ENCODE data around the gene PRICKLE2.

Gene PRICKLE2

GRCh38 chr3:64207289-64208080 lies 17.8 kb downstream of the PRICKLE2 start:
- peaks cover 9% of the 10 kb centered on the region for H3K79me2 ChIP-seq (ENCODE audit: control insufficient read depth, insufficient read depth, low read length, poor library complexity)
- no peak overlapping the region for H3K4me3 ChIP-seq (ENCODE audit: low read depth, low read length)
- no peak overlapping the region for H2AFZ ChIP-seq (ENCODE audit: insufficient read depth, low read length, poor library complexity)
- no peak overlapping the region for H4K8ac ChIP-seq (ENCODE audit: low read depth, low read length)
- no peak overlapping the region for H3K9ac ChIP-seq (ENCODE audit: low read length)
- H3K27me3 ChIP-seq (ENCODE audit: insufficient read depth, low read length): no peaks in the 10 kb centered on the region
- no peaks in the 10 kb centered on the region for H3K36me3 ChIP-seq (ENCODE audit: control insufficient read depth in 1 of 2, insufficient read depth in 2 of 2, low read length in 2 of 2)
- no peaks in the 10 kb centered on the region for H3K9me3 ChIP-seq (ENCODE audit: insufficient read depth, low read depth, low read length)
- no peak overlapping the region for H2AK5ac ChIP-seq (ENCODE audit: low read length)
- H3K18ac ChIP-seq (ENCODE audit: low read length): no peak overlapping the region
- no peak overlapping the region for H4K91ac ChIP-seq (ENCODE audit: low read depth, low read length)
- no peak overlapping the region for H2BK5ac ChIP-seq (ENCODE audit: low read depth, low read length, poor library complexity)
- no peak overlapping the region for H3K4ac ChIP-seq (ENCODE audit: low read depth, low read length)
- no peak overlapping the region for H3K14ac ChIP-seq (ENCODE audit: low read length)
- no CpG with 5 or more reads among the region's 14 CpGs for WGBS (ENCODE audit: extremely low coverage, insufficient coverage, insufficient read length)
- H4K12ac ChIP-seq (ENCODE audit: low read depth, low read length): no peak overlapping the region
- DNase-seq: no peak
- peaks cover 13% of the 10 kb centered on the region for H3K79me1 ChIP-seq (ENCODE audit: low read length)
- H3K4me2 ChIP-seq (ENCODE audit: low read length): no peak overlapping the region
- peak overlapping the region; percentile 43 for H3K27ac ChIP-seq (ENCODE audit: low read depth, low read length)
- no peak overlapping the region for H2BK120ac ChIP-seq (ENCODE audit: insufficient read depth, low read length, poor library complexity)
- peaks cover 26 to 28% of the 10 kb centered on the region in 2 experiments for H3K4me1 ChIP-seq (ENCODE audit: control insufficient read depth in 1 of 2, insufficient read depth in 2 of 2, low read length in 2 of 2)
- H2BK12ac ChIP-seq (ENCODE audit: low read length): no peak overlapping the region
- no peak overlapping the region for H3K23ac ChIP-seq (ENCODE audit: low read length)

- no peaks in the 10 kb centered on the region for H3K36me3 ChIP-seq (ENCODE audit: control insufficient read depth in 1 of 2, insufficient read depth in 2 of 2, low read length in 2 of 2)
- H3K18ac ChIP-seq (ENCODE audit: low read length): no peak overlapping the region
- H3K27ac ChIP-seq (ENCODE audit: low read depth, low read length): no peak overlapping the region
- H4K8ac ChIP-seq (ENCODE audit: low read depth, low read length): no peak overlapping the region
- DNase-seq: no peak
- H3K79me2 ChIP-seq (ENCODE audit: control insufficient read depth, insufficient read depth, low read length, poor library complexity): peaks cover 7% of the 10 kb centered on the region
- H4K12ac ChIP-seq (ENCODE audit: low read depth, low read length): no peak overlapping the region
- H4K91ac ChIP-seq (ENCODE audit: low read depth, low read length): no peak overlapping the region
- WGBS (ENCODE audit: extremely low coverage, insufficient coverage, insufficient read length): no CpG with 5 or more reads among the region's 7 CpGs
- H3K4ac ChIP-seq (ENCODE audit: low read depth, low read length): peak overlapping the region; percentile 82
- peaks cover 5% of the 10 kb centered on the region for H3K79me1 ChIP-seq (ENCODE audit: low read length)
- H3K9me3 ChIP-seq (ENCODE audit: insufficient read depth, low read depth, low read length): peaks cover 1% of the 10 kb centered on the region
- no peak overlapping the region for H3K9ac ChIP-seq (ENCODE audit: low read length)
- no peak overlapping the region for H2AK5ac ChIP-seq (ENCODE audit: low read length)
- H3K4me3 ChIP-seq (ENCODE audit: low read depth, low read length): no peak overlapping the region
- no peak overlapping the region for H3K4me2 ChIP-seq (ENCODE audit: low read length)
- no peak overlapping the region for H2BK5ac ChIP-seq (ENCODE audit: low read depth, low read length, poor library complexity)
- H3K27me3 ChIP-seq (ENCODE audit: insufficient read depth, low read length): no peaks in the 10 kb centered on the region
- no peak overlapping the region for H3K14ac ChIP-seq (ENCODE audit: low read length)
- H2AFZ ChIP-seq (ENCODE audit: insufficient read depth, low read length, poor library complexity): no peak overlapping the region
- peaks cover 12 to 13% of the 10 kb centered on the region in 2 experiments for H3K4me1 ChIP-seq (ENCODE audit: control insufficient read depth in 1 of 2, insufficient read depth in 2 of 2, low read length in 2 of 2)
- H2BK120ac ChIP-seq (ENCODE audit: insufficient read depth, low read length, poor library complexity): no peak overlapping the region
- no peak overlapping the region for H3K23ac ChIP-seq (ENCODE audit: low read length)
- H2BK12ac ChIP-seq (ENCODE audit: low read length): no peak overlapping the region
Measured at GRCh38 chr3:64203969-64204908, 21.0 kb downstream of the PRICKLE2 start.

- Histone ChIP-seq H2AFZ (ENCODE audit: insufficient read depth, low read length, poor library complexity) (no peak overlapping the region), H3K14ac (ENCODE audit: low read length) (no peak overlapping the region), H2BK120ac (ENCODE audit: insufficient read depth, low read length, poor library complexity) (no peak overlapping the region), H3K4me3 (ENCODE audit: low read depth, low read length) (no peak overlapping the region), H3K9ac (ENCODE audit: low read length) (no peak overlapping the region), H3K36me3 (ENCODE audit: control insufficient read depth in 1 of 2, insufficient read depth in 2 of 2, low read length in 2 of 2) (peaks cover 6 to 7% of the 10 kb centered on the region in 2 experiments), H3K18ac (ENCODE audit: low read length) (no peak overlapping the region), H3K27ac (ENCODE audit: low read depth, low read length) (no peak overlapping the region), H3K27me3 (ENCODE audit: insufficient read depth, low read length) (no peaks in the 10 kb centered on the region), H3K79me1 (ENCODE audit: low read length) (peaks cover 5% of the 10 kb centered on the region), H4K8ac (ENCODE audit: low read depth, low read length) (no peak overlapping the region), H3K4ac (ENCODE audit: low read depth, low read length) (no peak overlapping the region), H4K12ac (ENCODE audit: low read depth, low read length) (no peak overlapping the region), H2BK12ac (ENCODE audit: low read length) (no peak overlapping the region), H3K4me1 (ENCODE audit: control insufficient read depth in 1 of 2, insufficient read depth in 2 of 2, low read length in 2 of 2) (peaks cover 9 to 13% of the 10 kb centered on the region in 2 experiments), H2BK5ac (ENCODE audit: low read depth, low read length, poor library complexity) (no peak overlapping the region), H3K79me2 (ENCODE audit: control insufficient read depth, insufficient read depth, low read length, poor library complexity) (peaks cover 9% of the 10 kb centered on the region), H4K91ac (ENCODE audit: low read depth, low read length) (no peak overlapping the region), H2AK5ac (ENCODE audit: low read length) (no peak overlapping the region), H3K9me3 (ENCODE audit: insufficient read depth, low read depth, low read length) (peaks cover 4% of the 10 kb centered on the region), H3K23ac (ENCODE audit: low read length) (no peak overlapping the region), H3K4me2 (ENCODE audit: low read length) (no peak overlapping the region)
- no peak for DNase-seq
- no CpG with 5 or more reads among the region's 2 CpGs for WGBS (ENCODE audit: extremely low coverage, insufficient coverage, insufficient read length)
Measured at GRCh38 chr3:64203216-64203615, 22.1 kb downstream of the PRICKLE2 start.

DNA sequence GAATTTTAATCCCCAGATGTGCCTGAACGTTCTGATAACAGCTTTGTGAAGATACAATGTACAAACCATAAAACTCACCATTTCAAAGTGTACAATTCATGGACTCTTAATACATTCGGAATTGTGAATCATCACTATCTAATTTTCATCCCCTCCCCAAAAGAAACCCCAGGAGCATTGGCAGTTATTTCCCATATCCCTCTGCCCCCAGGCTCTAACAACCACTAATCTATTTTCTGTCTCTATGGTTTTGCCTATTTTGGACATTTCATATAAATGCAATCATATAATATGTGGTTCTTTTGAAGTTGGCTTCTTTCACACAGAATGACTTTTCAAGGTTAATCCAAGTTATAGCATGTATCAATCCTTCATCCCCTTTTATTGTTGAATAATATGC lies 25.3 kb downstream of the PRICKLE2 start:
- H2AK5ac ChIP-seq (ENCODE audit: low read length): no peak overlapping the region
- no peak overlapping the region for H2BK12ac ChIP-seq (ENCODE audit: low read length)
- H4K8ac ChIP-seq (ENCODE audit: low read depth, low read length): no peak overlapping the region
- no peak overlapping the region for H3K9ac ChIP-seq (ENCODE audit: low read length)
- no CpG with 5 or more reads among the region's 2 CpGs for WGBS (ENCODE audit: extremely low coverage, insufficient coverage, insufficient read length)
- H3K27ac ChIP-seq (ENCODE audit: low read depth, low read length): no peak overlapping the region
- H3K9me3 ChIP-seq (ENCODE audit: insufficient read depth, low read depth, low read length): peaks cover 4% of the 10 kb centered on the region
- no peak overlapping the region for H3K18ac ChIP-seq (ENCODE audit: low read length)
- no peak overlapping the region for H3K23ac ChIP-seq (ENCODE audit: low read length)
- H3K27me3 ChIP-seq (ENCODE audit: insufficient read depth, low read length): no peaks in the 10 kb centered on the region
- no peak overlapping the region for H3K14ac ChIP-seq (ENCODE audit: low read length)
- H3K4ac ChIP-seq (ENCODE audit: low read depth, low read length): no peak overlapping the region
- DNase-seq: no peak
- no peak overlapping the region for H4K91ac ChIP-seq (ENCODE audit: low read depth, low read length)
- H4K12ac ChIP-seq (ENCODE audit: low read depth, low read length): no peak overlapping the region
- H3K4me2 ChIP-seq (ENCODE audit: low read length): no peak overlapping the region
- no peak overlapping the region for H2BK120ac ChIP-seq (ENCODE audit: insufficient read depth, low read length, poor library complexity)
- no peak overlapping the region for H2AFZ ChIP-seq (ENCODE audit: insufficient read depth, low read length, poor library complexity)
- peaks cover 8 to 9% of the 10 kb centered on the region in 2 experiments for H3K36me3 ChIP-seq (ENCODE audit: control insufficient read depth in 1 of 2, insufficient read depth in 2 of 2, low read length in 2 of 2)
- H3K4me3 ChIP-seq (ENCODE audit: low read depth, low read length): no peak overlapping the region
- peaks cover 2% of the 10 kb centered on the region for H3K79me2 ChIP-seq (ENCODE audit: control insufficient read depth, insufficient read depth, low read length, poor library complexity)
- no peaks in the 10 kb centered on the region for H3K79me1 ChIP-seq (ENCODE audit: low read length)
- no peak overlapping the region for H2BK5ac ChIP-seq (ENCODE audit: low read depth, low read length, poor library complexity)
- no peaks in the 10 kb centered on the region for H3K4me1 ChIP-seq (ENCODE audit: control insufficient read depth in 1 of 2, insufficient read depth in 2 of 2, low read length in 2 of 2)

Measured in trophoblast cell (in vitro differentiated cells and primary cell).